ENCODE data around the gene SUSD5.
"Not testable (repeated sequence)": the region's sequence is repeated elsewhere in the genome, so short reads cannot be mapped to it uniquely, and the experiment has no call there.

SUSD5 gene

DNA sequence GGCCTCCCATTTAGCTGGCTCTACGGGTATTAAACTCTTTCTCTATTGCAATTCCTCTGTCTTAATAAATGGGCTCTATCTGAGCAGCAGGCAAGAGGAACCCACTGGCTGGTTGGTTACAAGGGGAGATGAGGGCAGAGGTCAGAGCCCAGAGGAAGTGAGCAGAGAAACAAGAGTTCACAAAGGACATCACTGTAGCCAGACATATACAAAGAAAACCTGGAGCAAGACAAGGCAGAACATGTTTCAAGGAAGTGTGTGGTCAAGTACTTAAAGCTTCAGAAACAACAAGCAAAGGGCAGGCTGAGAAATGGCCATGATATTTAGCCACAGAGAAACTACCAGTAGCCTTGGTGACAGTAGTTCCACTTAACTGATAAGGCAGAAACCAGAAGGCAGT lies 24.3 kb downstream of the SUSD5 start:
- no peak for DNase-seq (ENCODE audit: low spot score)

DNA sequence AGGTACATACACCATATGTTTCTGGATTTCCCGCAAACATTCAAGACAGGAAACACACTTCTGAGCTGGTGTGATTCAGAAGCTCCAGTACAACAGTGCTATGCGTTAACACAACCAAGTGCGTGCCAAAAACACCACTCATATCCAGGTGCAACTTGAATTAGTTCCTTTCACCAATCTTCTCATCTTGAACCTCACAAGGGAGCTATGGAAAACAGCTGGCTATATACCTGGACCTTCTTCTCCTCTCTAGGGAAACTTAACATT lies 31.3 kb downstream of the SUSD5 start:
- DNase-seq (ENCODE audit: low spot score): no peak

DNA sequence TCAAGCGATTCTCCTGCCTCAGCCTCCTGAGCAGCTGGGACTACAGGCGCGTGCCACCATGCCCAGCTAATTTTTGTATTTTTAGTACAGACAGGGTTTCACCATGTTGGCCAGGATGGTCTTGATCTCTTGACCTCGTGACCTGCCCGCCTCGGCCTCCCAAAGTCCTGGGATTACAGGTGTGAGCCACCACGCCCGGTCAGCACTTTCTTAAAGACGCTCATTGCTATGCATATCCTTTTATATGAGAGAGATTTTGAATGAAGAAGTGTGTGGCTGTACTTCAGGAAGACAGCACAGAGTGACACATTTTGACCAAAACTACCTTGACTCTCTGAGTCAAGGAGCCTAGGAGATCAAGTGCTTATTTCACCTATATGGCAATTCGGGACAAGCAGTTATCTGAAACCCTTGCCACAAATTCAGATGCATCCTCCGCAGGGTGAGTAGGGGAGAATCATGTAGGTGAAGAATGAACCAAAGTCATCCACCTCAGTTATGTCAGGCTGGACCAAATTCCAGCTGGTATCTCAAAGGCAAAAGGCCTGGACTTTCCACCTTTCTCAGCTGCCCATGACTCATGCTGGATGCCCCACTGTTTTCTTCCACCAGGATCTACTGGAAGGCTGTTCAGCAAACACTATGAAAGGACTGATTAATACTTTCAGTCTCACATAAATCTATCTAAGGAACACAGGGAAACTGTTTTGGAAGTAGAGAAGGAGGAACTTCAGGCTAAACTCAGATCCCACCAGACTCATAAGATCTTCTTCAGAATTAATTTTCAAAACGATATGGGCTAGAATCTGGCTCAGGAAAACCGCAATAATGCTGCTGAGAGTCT lies 31.9 kb downstream of the SUSD5 start:
- no peak for DNase-seq (ENCODE audit: low spot score)

DNA sequence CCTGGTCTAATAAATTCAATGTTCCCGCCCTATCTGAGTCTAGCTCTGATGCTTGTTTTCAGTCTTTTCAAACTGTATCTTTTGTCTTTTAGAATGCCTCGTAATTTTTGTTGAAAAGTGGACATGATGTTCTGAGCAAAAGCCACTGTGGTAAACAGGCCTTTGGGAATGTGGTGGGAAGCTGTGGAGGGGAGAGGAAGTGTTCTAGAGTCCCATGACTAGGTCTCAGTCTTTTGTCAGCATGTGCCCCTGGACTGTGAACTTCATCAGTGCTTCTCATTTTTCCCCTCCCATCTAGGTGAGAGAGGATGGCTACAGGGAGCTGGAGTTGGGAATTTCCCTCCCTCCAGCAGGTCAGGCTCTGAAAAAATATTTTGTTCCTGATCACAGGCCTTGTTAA lies 33.7 kb downstream of the SUSD5 start:
- DNase-seq (ENCODE audit: low spot score): no peak

DNA sequence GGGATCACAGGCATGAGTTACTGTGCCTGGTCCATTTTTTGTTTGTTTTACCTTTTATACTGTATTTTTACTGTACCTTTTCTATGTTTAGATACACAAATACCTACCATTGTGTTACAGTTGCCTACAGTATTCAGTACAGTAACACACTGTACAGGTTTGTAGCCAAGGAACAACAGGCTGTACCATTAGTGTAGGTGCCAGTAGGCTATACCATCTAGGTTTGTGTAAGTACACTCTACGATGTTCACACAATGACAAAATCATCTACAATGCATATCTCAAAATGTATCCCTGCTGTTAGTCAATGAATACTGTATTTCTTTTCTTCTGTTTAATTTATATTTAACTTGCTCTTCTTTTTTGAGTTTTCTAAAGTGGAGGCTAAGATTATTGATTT lies 37.0 kb downstream of the SUSD5 start:
- not testable (repeated sequence) for DNase-seq (ENCODE audit: low spot score)

DNA sequence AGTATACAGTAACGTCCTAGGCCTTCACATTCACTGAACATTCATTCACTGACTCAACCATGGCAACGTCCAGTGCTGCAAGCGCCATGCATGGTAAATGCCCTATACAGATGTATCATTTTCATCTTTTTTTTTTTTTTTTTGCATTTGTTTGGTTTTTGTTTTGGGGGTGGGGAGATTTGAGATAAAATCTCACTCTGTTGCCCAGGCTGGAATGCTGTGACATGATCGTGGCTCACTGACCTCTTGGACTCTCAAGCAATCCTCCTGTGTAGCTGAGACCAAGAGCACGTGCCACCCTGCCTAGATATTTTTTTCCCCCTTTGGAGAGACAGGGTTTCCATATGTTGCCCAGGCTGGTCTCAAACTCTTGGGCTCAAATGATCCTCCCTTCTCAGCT lies 37.4 kb downstream of the SUSD5 start:
- DNase-seq (ENCODE audit: low spot score): no peak

DNA sequence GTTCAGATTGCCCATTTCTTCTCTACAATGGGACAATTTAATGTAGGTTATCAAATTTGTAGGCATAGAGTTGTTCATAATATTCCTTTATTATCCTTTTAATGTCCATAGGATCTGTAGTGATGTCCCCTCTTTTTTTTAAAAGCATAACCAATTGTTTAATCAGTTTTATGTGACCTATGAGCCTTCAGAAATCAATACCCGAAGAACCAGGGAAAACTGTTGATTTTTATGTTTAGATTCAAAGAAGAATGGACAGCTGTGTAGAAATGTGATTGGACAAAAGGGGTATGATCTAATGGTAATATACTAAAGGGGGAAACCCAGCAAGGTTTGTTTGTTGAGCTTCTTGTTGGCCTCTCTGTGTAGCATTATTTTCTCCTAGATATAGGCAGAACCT lies 39.5 kb downstream of the SUSD5 start:
- DNase-seq (ENCODE audit: low spot score): no peak

DNA sequence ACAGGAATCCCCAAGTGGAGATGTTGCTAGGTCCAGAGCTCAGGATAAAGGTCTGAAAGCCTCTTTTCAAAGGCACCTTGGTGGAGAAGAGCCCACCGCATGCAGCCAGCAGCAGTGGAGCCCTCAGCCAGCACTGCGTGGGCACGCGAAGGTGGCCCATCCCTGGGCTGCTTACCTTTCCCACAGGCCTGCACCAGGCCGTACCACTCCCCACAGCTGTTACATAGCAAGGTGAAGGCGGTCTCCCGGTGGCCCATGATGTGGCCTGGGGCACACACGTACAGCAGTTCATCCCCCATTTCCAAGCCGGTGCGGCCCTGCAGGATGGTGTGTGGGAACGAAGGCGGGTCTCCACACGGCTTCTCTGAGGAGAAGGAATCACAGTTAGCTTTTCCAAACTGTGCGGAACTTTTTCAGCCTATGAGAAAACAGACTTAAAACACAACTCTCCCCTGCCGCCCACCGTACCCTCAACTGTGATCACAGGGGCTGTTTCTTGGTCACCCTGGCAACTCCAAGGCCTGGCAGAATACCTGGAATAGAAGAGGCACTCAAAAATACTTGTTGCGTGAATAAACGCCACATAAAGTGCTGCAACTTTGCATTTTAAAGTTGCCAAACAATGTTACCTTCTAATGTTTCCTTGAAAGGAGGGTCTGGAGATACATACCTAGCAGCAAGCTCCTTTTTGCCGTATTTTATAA lies 43.7 kb downstream of the SUSD5 start:
- DNase-seq (ENCODE audit: low spot score): no peak

DNA sequence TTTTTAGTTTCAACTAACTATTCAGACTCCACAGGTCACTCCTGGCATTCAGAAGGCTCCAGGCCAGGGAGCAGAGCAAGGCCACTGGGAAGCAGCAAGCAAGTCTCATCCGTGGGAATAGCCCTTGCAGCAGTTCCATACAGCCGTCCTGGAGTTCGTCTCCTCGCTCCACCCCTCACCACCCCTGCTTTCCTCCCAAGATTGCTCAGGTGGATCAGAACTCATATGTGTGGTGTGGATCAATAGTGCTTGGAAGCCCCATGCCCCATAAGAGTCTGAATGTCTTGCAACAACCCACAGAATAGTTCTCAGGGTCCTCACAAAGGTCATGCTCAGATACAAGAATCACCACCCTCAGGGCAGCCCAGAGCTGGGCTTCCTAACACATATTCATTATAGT lies 44.5 kb downstream of the SUSD5 start:
- DNase-seq (ENCODE audit: low spot score): no peak

DNA sequence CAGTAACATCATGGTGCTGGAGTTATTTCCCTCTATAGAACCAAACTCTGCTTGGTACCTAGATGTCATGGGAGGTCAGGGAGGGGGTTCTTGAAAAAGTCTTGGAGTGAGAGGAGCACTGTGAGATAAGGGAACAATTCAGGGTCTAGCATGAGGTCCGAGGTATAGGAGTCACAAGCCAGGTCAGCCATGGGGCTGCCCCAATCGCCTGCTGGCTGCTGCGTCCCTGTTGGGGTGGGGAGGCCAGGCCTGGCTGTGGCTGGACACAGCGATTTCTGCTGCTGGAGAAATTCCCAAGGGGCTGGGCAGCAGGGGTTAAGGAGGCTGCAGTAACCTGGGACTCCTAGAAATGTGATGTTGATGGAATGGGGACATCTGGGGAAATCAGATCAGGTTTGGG lies 44.9 kb downstream of the SUSD5 start:
- no peak for DNase-seq (ENCODE audit: low spot score)

DNA sequence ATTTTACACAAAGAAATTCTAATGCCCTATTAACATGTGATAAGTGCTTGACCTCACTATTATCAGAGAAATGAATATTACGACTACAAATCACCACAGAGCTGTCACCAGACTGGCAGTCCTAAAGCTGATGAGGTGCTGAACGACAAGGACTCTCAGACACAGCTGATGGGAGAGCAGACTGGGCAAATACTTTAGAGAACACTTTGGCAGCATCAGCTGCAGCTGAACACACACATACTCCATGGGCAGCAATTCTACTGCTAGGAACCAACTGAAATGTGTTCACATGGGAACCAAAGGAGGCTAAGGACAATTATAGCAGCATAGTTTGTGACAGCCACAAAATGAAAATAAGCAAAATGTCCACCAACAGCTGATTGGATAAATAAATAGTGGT lies 45.5 kb downstream of the SUSD5 start:
- no peak for DNase-seq (ENCODE audit: low spot score)

DNA sequence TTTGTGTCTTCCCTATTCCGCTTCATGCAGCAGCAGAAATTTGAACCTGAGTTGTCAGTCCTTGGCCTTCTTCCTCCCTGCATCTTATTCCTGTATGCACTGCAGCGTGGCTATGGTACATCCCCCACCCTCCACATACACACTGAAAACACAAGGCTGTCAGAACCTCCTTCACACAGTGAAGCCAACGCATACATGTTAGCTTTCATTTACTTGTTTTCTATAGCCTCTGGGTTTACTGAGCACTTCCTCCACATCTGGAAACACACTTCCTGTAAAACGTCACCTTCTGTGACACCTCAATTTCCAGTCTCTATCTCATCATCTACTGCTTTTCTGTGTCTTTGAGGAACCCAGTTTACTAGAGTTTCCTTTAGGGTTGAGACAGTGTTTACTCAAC lies 47.0 kb downstream of the SUSD5 start:
- no peak for DNase-seq (ENCODE audit: low spot score)

DNA sequence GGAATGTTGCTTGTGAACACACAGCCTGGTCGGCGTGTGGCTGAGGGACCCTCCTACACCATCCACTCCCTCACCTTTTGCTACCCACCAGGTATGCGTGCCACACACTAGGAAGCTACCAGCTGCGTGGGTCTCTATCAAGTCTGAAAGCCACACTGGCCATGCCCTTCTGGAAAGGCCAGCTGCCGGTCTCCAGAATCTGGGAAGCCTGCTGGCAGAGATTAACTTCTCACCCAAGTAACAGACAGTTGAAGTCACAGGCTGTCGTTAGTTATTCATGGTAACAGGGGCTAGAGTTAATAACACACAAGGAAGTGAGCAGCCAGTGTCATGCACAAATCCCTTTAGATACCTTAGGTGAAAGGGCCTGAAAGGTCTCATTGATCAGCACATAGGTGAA lies 48.1 kb downstream of the SUSD5 start:
- DNase-seq (ENCODE audit: low spot score): no peak

DNA sequence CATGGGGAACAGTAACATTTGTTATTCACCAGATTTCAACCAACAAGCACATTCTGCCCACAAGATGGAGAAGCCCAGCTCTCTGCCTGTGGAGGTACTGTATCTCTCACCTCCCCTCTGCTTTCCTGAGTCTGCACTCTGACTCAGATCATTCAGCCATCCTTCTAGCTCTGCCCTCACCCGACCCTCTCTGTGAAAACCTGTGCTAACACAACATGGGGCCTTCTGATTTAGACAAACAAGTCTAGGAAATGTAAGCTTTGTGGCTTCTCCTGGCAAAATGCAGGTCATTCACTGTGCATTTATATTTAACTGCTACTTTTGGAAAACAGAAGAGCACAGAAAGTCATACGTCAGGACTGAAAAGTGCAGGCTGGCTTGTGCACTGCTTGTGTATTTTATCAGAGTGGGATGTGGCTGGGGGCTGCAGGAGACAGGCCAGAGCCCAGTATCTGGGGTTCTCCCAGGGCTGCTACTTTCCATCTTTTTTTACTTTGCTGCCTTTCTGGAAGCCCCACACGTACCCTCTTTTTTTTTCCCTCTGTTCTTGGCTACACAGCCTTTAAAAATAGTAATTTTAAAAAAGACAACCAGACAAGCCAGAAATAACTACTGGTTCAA lies 50.8 kb downstream of the SUSD5 start:
- no peak for DNase-seq (ENCODE audit: low spot score)

DNA sequence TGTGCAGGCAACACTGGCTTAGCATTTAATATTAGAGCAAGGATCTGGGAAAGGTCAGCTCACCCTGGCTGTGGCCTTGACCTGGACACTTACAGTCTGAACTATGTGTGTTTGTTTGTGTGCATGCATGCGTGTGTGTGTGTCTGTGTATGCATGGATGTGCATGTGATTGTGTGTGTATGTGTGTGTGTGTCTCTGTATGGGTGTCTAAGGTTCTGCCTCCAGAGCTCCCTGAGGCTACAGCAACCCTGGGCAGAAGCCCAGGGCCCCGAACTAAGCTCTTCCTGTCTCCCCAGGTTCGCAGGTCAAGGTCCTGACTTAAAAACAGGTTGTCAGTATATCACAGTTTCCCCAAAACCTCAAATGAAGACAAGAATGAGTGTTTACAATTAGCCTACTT lies 51.3 kb downstream of the SUSD5 start:
- DNase-seq (ENCODE audit: low spot score): no peak

DNA sequence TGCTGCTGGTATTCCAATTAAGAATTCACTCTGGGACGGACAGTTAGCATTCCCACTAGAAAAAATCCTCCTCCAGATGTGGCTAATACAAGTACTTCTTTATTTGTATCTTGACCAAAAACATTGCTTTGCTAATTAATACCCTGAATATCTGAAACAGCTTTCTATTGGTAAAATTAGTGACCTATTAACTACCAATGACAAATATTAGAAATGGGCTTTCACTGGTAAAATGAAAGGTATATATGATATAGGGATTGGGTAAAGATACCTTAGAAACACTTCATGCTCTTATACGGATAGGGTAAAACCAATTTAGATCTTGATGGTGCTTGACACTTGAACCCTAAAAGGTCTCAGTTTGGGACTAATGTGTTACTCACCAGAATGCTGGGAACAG lies 52.5 kb downstream of the SUSD5 start:
- DNase-seq (ENCODE audit: low spot score): no peak

DNA sequence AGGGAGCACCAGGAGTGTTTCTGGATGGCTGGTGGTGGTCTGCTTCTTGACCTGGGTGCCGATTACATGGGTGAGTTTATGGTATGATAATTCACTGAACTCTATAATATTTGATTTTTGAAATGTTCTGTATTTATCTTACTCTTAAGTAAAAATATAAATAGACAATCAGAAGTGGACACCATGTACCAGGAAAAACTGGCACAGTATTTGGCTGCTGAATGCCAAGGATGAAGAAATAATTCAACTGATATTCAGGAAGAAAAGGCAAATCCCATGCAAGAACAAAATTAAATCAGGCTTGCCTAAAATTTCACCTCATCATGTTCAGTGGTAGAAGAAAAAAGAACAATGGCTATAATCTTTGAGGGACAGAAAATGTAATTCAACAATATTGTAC lies 53.2 kb downstream of the SUSD5 start:
- no peak for DNase-seq (ENCODE audit: low spot score)

DNA sequence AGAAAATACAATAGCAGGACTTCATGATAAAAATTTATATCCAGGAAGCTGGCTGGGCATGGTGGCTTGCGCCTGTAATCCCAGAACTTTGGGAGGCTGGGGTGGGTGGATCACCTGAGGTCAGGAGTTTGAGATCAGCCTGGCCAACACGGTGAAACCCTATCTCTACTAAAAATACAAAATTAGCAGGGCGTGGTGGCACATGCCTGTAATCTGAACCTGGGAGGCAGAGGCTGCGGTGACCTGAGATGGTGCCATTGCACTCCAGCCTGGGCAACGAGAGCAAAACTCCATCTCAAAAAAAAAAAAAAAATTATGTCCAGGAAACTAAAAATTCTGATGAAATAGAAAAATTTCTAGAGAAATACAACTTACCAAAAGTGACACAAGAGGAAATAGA lies 56.0 kb downstream of the SUSD5 start:
- not testable (repeated sequence) for DNase-seq (ENCODE audit: low spot score)

DNA sequence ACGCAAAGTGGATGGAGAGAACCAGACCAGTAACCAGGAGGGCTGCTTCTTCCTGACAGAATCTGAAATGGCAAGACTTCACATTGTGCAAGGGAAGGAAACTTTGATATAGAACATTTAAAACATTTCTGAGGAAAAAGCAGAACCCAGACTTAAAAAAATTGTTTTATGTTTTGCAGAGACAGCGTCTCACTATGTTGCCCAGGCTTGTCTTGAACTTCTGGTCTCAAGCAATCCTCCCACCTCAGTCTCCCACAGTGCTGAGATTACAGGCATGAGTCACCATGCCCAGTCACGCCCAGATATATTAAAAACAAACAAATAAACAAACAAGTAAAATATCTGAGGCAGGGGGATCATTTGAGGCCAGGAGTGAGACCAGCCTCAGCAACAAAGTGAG lies 58.6 kb downstream of the SUSD5 start:
- no peak for DNase-seq (ENCODE audit: low spot score)

DNA sequence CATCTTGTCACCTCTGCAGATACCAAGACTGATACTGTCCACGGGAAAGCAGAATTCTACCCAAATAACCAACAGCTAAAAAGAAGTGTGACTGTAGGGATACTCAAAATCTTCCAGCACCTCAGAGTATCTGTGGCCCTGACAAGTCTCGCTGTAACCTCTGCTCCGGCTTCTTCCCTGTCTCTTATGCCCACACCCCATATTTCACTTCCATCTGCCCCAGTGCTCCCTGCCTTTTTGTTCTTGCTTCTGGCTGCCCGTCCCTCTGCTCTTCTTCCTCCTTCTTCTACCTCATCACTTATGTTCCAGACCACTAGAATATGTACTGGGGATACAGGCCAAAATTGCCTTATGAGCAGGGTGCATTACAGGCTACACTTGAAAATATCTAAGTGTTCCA lies 59.4 kb downstream of the SUSD5 start:
- no peak for DNase-seq (ENCODE audit: low spot score)

DNA sequence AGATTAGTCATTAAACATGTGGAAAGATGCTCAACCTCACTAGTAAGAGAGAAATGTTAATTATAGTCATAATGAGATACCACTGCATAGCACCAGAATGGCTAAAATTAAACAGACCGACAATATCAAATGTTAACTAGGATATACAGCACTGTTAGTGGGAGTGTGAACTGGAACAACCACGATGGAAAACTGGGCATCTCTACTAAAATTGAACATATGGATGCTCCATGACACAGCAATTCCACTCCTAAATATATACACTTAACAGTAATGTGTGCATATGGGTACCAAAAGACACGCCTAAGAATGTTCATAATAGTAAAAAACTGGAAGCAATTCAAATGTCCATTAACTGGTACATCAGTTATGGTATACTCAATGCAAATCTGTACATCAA lies 63.3 kb downstream of the SUSD5 start:
- no peak for DNase-seq (ENCODE audit: low spot score)

DNA sequence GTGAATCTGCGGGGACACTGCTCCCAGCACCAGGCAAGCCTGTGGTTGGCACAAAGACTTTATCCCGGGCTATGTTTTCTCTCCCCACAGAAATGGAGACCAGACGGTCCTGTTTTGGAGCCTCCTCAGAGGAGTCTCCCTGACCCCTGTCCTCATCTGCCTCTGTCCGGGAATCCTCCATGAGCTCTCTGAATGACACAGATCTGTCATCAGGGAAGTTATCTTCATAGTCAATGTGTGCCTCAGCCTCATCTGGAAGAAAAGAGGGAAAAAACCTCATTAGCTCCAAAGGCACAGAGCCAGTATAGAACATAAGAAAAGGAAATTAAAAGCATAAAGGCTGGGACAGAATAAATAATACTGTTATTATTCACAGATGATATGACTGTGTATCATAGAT lies 64.8 kb downstream of the SUSD5 start:
- DNase-seq (ENCODE audit: low spot score): no peak

Data from hematopoietic multipotent progenitor cell treated with erythropoietin and hydrocortisone succinate and interleukin-3 and kit ligand, for 15 days (in vitro differentiated cells).